WERI-Rb-1 (cell line): ENCODE data around the gene KRTAP10-1.

Source experiments
- DNase-seq: peaks from one replicate; pipeline ENCODE4 v3.0.0-alpha.2; 2020
- H3K27ac ChIP-seq: fragments of 250-450 bp; sonication (Bioruptor Pico); 2 replicates; pipeline ENCODE4 v1.5.1; 2020; ENCODE audit warnings: mild to moderate bottlenecking, moderate library complexity
- H3K27me3 ChIP-seq: fragments of 250-450 bp; sonication (Bioruptor Pico); 2 replicates; pipeline ENCODE4 v1.5.1; 2021; ENCODE audit warnings: mild to moderate bottlenecking, low read depth, moderate library complexity; ENCODE audit not compliant: insufficient read depth, severe bottlenecking
- H3K36me3 ChIP-seq: fragments of 250-450 bp; sonication (Bioruptor Pico); 2 replicates; pipeline ENCODE4 v1.5.1; 2020; ENCODE audit warnings: mild to moderate bottlenecking, moderate library complexity
- H3K4me3 ChIP-seq: 2 replicates; pipeline ENCODE4 v1.5.1; 2011; ENCODE audit warnings: low read depth, mild to moderate bottlenecking, control low read depth, low read length
- H3K9me3 ChIP-seq: fragments of 250-450 bp; sonication (Bioruptor Pico); 2 replicates; pipeline ENCODE4 v1.5.1; 2021; ENCODE audit warnings: mild to moderate bottlenecking, moderate library complexity; ENCODE audit not compliant: severe bottlenecking
- CTCF ChIP-seq: IDR thresholded peaks from 2 replicates; pipeline ENCODE4 v1.5.1; 2011; ENCODE audit warnings: low read depth, mild to moderate bottlenecking, control low read depth, inconsistent platforms, low read length

KRTAP10-1 gene

GRCh38 chr21:44537930-44538911, 1.8 kb downstream of the KRTAP10-1 start:
- Histone ChIP-seq H3K9me3 (peaks cover 10% of the 10 kb centered on the region), H3K27ac (no peak overlapping the region), H3K36me3 (no peaks in the 10 kb centered on the region), H3K4me3 (no peak overlapping the region), H3K27me3 (no peaks in the 10 kb centered on the region)
- no peak for TF ChIP-seq CTCF
- DNase-seq = peak; percentile 17

GRCh38 chr21:44535963-44536362, 4.0 kb downstream of the KRTAP10-1 start:
- Histone ChIP-seq H3K27ac (no peak overlapping the region), H3K9me3 (no peaks in the 10 kb centered on the region), H3K36me3 (no peaks in the 10 kb centered on the region), H3K27me3 (no peaks in the 10 kb centered on the region), H3K4me3 (no peak overlapping the region)
- TF ChIP-seq CTCF = no peak
- DNase-seq = peak; percentile 9

GRCh38 chr21:44534688-44535087, 5.3 kb downstream of the KRTAP10-1 start:
- TF ChIP-seq CTCF = no peak
- Histone ChIP-seq H3K36me3 (no peaks in the 10 kb centered on the region), H3K4me3 (no peak overlapping the region), H3K27me3 (no peaks in the 10 kb centered on the region), H3K9me3 (no peaks in the 10 kb centered on the region), H3K27ac (no peak overlapping the region)
- DNase-seq = no peak

GRCh38 chr21:44533891-44534627, 5.9 kb downstream of the KRTAP10-1 start:
- no peak for TF ChIP-seq CTCF
- H3K27me3 ChIP-seq = no peaks in the 10 kb centered on the region
- H3K27ac ChIP-seq = no peak overlapping the region
- peak; percentile 5 for DNase-seq
- no peaks in the 10 kb centered on the region for H3K36me3 ChIP-seq
- no peak overlapping the region for H3K4me3 ChIP-seq
- H3K9me3 ChIP-seq = no peaks in the 10 kb centered on the region

GRCh38 chr21:44533121-44533890, 6.7 kb downstream of the KRTAP10-1 start:
- no peaks in the 10 kb centered on the region for H3K9me3 ChIP-seq
- H3K36me3 ChIP-seq = no peaks in the 10 kb centered on the region
- H3K4me3 ChIP-seq = no peak overlapping the region
- peak; percentile 14 for DNase-seq
- H3K27ac ChIP-seq = no peak overlapping the region
- no peak for TF ChIP-seq CTCF
- H3K27me3 ChIP-seq = no peaks in the 10 kb centered on the region
